Measurements from ENCODE around the gene EHMT1.
A peak's percentile ranks its signal among the peaks of the same experiment; 100 is the strongest.
"Not testable (repeated sequence)": the region's sequence is repeated elsewhere in the genome, so short reads cannot be mapped to it uniquely, and the experiment has no call there.

Gene EHMT1

GRCh38 chr9:137708590-137709284, 89.9 kb downstream of the EHMT1 start:
- ChIA-PET POLR2A (ENCODE audit: low non-redundant PET) (no interaction called here), CTCF (interaction anchor here (0.6 to 1.2 kb wide), 3 partner anchors 10 to 52 kb away, joined by 3 read pairs; no protein-coding TSS in a partner anchor)
- no peak for TF ChIP-seq CTCF (conservative IDR thresholded peaks at IDR 0.05; ENCODE audit: low read depth)
- peak overlapping the region; percentile 86 for H3K27ac ChIP-seq
- DNase-seq (ENCODE audit: low spot score): peak; percentile 91

GRCh38 chr9:137709411-137710101, 90.8 kb downstream of the EHMT1 start:
- no peak for DNase-seq (ENCODE audit: low spot score)
- ChIA-PET CTCF (interaction anchor here (1.2 kb wide), 1 partner anchor 10 kb away, joined by 3 read pairs; no protein-coding TSS in a partner anchor), POLR2A (ENCODE audit: low non-redundant PET) (no interaction called here)
- H3K27ac ChIP-seq: peak overlapping the region; percentile 86
- no peak for TF ChIP-seq CTCF (conservative IDR thresholded peaks at IDR 0.05; ENCODE audit: low read depth)

DNA sequence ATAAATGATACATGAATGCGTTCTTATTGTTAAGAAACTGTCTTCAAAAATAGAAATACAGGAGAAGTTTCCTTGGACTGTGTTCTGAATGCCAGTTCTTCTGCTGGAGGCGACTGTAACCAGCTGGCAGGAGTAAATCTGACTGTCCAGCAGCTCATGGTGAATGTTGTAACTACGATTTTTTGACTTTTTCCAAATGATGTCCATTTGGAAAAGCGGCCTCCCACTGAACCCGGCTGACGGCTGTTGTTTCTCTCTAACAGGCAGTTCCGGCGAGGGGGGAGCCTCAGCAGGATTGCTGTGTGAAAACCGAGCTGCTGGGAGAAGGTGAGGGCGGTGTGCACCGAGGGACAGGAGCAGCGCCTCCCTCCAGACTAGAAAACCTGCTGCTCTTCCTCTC, 91.9 kb downstream of the EHMT1 start:
- ChIA-PET CTCF (no interaction called here), POLR2A (ENCODE audit: low non-redundant PET) (no interaction called here)
- no peak for DNase-seq (ENCODE audit: low spot score)
- no peak for TF ChIP-seq CTCF (conservative IDR thresholded peaks at IDR 0.05; ENCODE audit: low read depth)
- peak overlapping the region; percentile 41 for H3K27ac ChIP-seq

DNA sequence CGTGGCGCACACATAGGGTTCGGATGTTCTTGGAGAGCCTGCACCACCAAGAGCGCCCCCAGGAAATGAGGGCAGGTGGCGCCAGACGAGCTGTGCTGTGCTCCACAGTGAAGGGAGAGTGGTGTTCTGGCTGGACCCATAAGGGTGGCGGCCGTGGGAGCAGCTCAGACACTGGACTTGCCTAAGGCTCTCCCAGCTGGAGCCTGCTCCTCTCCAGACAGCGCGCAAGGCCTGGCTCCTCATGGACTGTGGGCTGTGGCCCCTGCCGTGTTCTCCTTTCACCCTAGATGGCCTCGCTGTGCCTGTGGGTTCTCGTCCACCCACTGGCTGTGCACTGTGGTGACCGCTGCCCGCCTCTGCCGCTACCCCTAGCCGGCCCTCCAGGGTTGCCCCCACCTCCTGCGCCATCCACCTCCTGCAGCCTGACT, 92.9 kb downstream of the EHMT1 start:
- peak overlapping the region; percentile 41 for H3K27ac ChIP-seq
- ChIA-PET POLR2A (ENCODE audit: low non-redundant PET) (no interaction called here), CTCF (no interaction called here)
- TF ChIP-seq CTCF (conservative IDR thresholded peaks at IDR 0.05; ENCODE audit: low read depth): no peak
- DNase-seq (ENCODE audit: low spot score): no peak

DNA sequence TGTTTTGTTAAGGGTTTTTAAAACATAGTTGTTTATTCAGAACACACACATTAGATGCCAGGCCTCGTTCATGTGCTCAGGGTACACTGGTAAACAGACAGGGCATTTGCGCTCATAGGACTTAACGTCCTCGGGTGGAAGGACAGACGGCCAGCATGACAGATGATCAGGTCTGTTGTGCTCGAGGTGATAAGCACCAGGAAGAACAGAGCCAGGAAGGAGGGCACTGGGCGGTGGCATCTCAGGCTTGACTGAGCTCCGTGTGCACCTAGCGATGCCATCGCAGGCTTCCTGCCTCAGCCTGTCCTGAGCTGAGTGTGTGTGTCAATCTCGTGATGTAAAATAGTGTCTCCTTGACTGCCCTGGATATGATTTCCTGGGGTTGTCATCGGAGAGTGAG, 96.5 kb downstream of the EHMT1 start:
- CTCF ChIA-PET: interaction anchor here (0.6 kb wide), 1 partner anchor 160 kb away, joined by 3 read pairs; no protein-coding TSS in a partner anchor

GRCh38 chr9:137715866-137716693, 97.3 kb downstream of the EHMT1 start:
- POLR2A ChIA-PET (ENCODE audit: low non-redundant PET); DNase-seq (ENCODE audit: low spot score); CTCF ChIA-PET: not testable (repeated sequence)
- peak overlapping the region; percentile 51 for H3K27ac ChIP-seq

More for the DNA sequence above, 96.5 kb downstream of the EHMT1 start:
- H3K27ac ChIP-seq: no peak overlapping the region
- no peak for TF ChIP-seq CTCF (conservative IDR thresholded peaks at IDR 0.05; ENCODE audit: low read depth)
- POLR2A ChIA-PET (ENCODE audit: low non-redundant PET): no interaction called here
- no peak for DNase-seq (ENCODE audit: low spot score)

All from RWPE1 (cell line).